ENCODE results near the gene POLG. TPM values are rescaled to one million over a fixed set of nuclear protein-coding genes. Genes with fewer than 3 reads are reported as not detected.

The POLG gene
- total and polyA plus RNA-seq, 2 of the 13 experiments (the other 11 are each of a cell fraction or from before 2014, with no cell fraction given), result 26.6 to 35.5 TPM

GRCh38 chr15:89316504-89316903 lies 18.1 kb downstream of the POLG start:
- intact Hi-C loops (cut with micrococcal nuclease; ENCODE audit: unreplicated experiment), result no loop called here
- H3K27ac ChIP-seq (ENCODE audit: extremely low read length, insufficient read depth, low read length), result peak overlapping the region; percentile 39
- H3K4me3 ChIP-seq (replicated peaks in 1 of 3; ENCODE audit: insufficient read depth in 1 of 3, low read depth in 2 of 3, low read length in 3 of 3), result no peak overlapping the region
- no peak for DNase-seq (ENCODE audit: low spot score)
- peaks cover 29 to 55% of the 10 kb centered on the region in 2 experiments for H3K36me3 ChIP-seq (replicated peaks in 1 of 2; ENCODE audit: control insufficient read depth in 1 of 2, insufficient read depth in 2 of 2, low read length in 2 of 2)
- in situ Hi-C loops (cut with HindIII; ENCODE audit: extremely low pct_ligation_motif_present, low pct_unique_long_range_greater_than_20kb), result no loop called here
- no peaks in the 10 kb centered on the region for H3K27me3 ChIP-seq (ENCODE audit: control insufficient read depth in 1 of 2, insufficient read depth in 2 of 2, low read length in 2 of 2)
- H3K9ac ChIP-seq (ENCODE audit: insufficient read depth, low read depth, low read length), result no peak overlapping the region
- H4K20me1 ChIP-seq (ENCODE audit: insufficient read depth, low read length), result no peaks in the 10 kb centered on the region; the same call in 1 of the 2 replicates
- H3K79me2 ChIP-seq (ENCODE audit: insufficient read depth, low read length), result peaks cover 2% of the 10 kb centered on the region
- H3K4me1 ChIP-seq (ENCODE audit: insufficient read depth, low read length), result peaks cover 46% of the 10 kb centered on the region
- no peak for TF ChIP-seq MXD3 (CRISPR knock-in tag; IDR thresholded peaks at IDR 0.05)
- no peak for TF ChIP-seq ZNF724P (CRISPR knock-in tag; IDR thresholded peaks at IDR 0.05; ENCODE audit: borderline replicate concordance)
- TF ChIP-seq MBD4 (IDR thresholded peaks at IDR 0.05; ENCODE audit: borderline replicate concordance, low read length), result no peak
- TF ChIP-seq ZNF543 (CRISPR knock-in tag; IDR thresholded peaks at IDR 0.05), result no peak
- TF ChIP-seq HHEX (CRISPR knock-in tag; IDR thresholded peaks at IDR 0.05), result no peak
- TF ChIP-seq ZBTB39 (CRISPR knock-in tag; IDR thresholded peaks at IDR 0.05), result no peak
- no peak for TF ChIP-seq ZFP62 (CRISPR knock-in tag; IDR thresholded peaks at IDR 0.05)
- TF ChIP-seq FOXA1 (IDR thresholded peaks at IDR 0.05), result no peak
- no peak for TF ChIP-seq FOXA1 (CRISPR knock-in tag; IDR thresholded peaks at IDR 0.05)
- TF ChIP-seq ZBTB8A (CRISPR knock-in tag; IDR thresholded peaks at IDR 0.05; ENCODE audit: borderline replicate concordance, low read depth), result no peak
- TF ChIP-seq NPAS2 (CRISPR knock-in tag; IDR thresholded peaks at IDR 0.05; ENCODE audit: borderline replicate concordance), result no peak
- no peak for TF ChIP-seq EP300 (IDR thresholded peaks at IDR 0.05; ENCODE audit: low read depth in 2 of 2, low read length in 2 of 2)
- TF ChIP-seq EP300 (CRISPR knock-in tag; IDR thresholded peaks at IDR 0.05; ENCODE audit: borderline replicate concordance), result no peak
- TF ChIP-seq RARA (CRISPR knock-in tag; IDR thresholded peaks at IDR 0.05), result no peak
- no peak for TF ChIP-seq ESRRA (CRISPR knock-in tag; IDR thresholded peaks at IDR 0.05; ENCODE audit: low read depth)
- no peak for TF ChIP-seq ZNF709 (CRISPR knock-in tag; IDR thresholded peaks at IDR 0.05)
- TF ChIP-seq PREB (CRISPR knock-in tag; IDR thresholded peaks at IDR 0.05), result no peak
- no peak for TF ChIP-seq ZBTB14 (CRISPR knock-in tag; IDR thresholded peaks at IDR 0.05)
- no peak overlapping the region for H3K4me2 ChIP-seq (ENCODE audit: low read depth, low read length)
- FAIRE-seq, result no peak
- CTCF ChIA-PET (ENCODE audit: low intra/inter-chr PET ratio, low total read pairs), result no interaction called here
- no peak overlapping the region for H2AFZ ChIP-seq (ENCODE audit: low read length)
- POLR2A ChIA-PET, result no interaction called here
- no peak for ATAC-seq
- 96% methylated on average over 5 of the region's 5 CpGs for WGBS (ENCODE audit: low lambda C conversion rate)
- BruUV-seq (replicated peaks), result no TSS peak
- H3K9me3 ChIP-seq (ENCODE audit: low read length), result no peaks in the 10 kb centered on the region

All from HepG2 (cell line).